HFFc6 (cell line): ENCODE data around the gene OR56B1. TPM values are rescaled to one million over a fixed set of nuclear protein-coding genes. Genes with fewer than 3 reads are reported as not detected.
A peak's percentile ranks its signal among the peaks of the same experiment; 100 is the strongest.
"Not testable (repeated sequence)": the region's sequence is repeated elsewhere in the genome, so short reads cannot be mapped to it uniquely, and the experiment has no call there.

Source experiments
- DNase-seq: peaks from one replicate; pipeline ENCODE4 v3.0.0-alpha.2; 2018
- H3K27ac Mint-ChIP-seq: 2 replicates; pipeline ENCODE4 v1.8.0; 2020; ENCODE audit warnings: mild to moderate bottlenecking, mixed read lengths
- H3K27me3 Mint-ChIP-seq: 2 replicates; pipeline ENCODE4 v1.8.0; 2021; ENCODE audit warnings: mild to moderate bottlenecking, moderate library complexity, mixed read lengths; ENCODE audit not compliant: insufficient read depth
- H3K36me3 Mint-ChIP-seq: 2 replicates; pipeline ENCODE4 v1.8.0; 2021; ENCODE audit warnings: low read depth, mixed read lengths
- H3K4me1 Mint-ChIP-seq: 2 replicates; pipeline ENCODE4 v1.8.0; 2020; ENCODE audit warnings: low read depth, mixed read lengths
- H3K4me3 Mint-ChIP-seq: 2 replicates; pipeline ENCODE4 v1.8.0; 2020; ENCODE audit warnings: mild to moderate bottlenecking, moderate library complexity, mixed read lengths
- H3K9me3 Mint-ChIP-seq: 2 replicates; pipeline ENCODE4 v1.8.0; 2020; ENCODE audit warnings: mild to moderate bottlenecking, mixed read lengths
- long read RNA-seq: library from polyadenylated mRNA; unstranded; transcript quantifications from one replicate; pipeline ENCODE4 v2.0.0, GENCODE V29; 2019
- total RNA-seq, 6 experiments: library from RNA; stranded (reverse); fragmentation: NEBNext Ultra II Directional; extraction: Animal tissue kit (Norgen Biotek cat#: 25700); gene quantifications; 2 replicates in 1 of 6; 3 replicates in 5 of 6; pipeline ENCODE4 v1.2.3, GENCODE V29; 2021
- TF ChIP-seq, protein P1 (sequence below): fragments of 200-600 bp; sonication (generic); IDR thresholded peaks from 2 replicates; pipeline ENCODE4 v1.5.0; 2021; ENCODE audit warnings: antibody characterized with exemption, mild to moderate bottlenecking

OR56B1 gene, protein sequence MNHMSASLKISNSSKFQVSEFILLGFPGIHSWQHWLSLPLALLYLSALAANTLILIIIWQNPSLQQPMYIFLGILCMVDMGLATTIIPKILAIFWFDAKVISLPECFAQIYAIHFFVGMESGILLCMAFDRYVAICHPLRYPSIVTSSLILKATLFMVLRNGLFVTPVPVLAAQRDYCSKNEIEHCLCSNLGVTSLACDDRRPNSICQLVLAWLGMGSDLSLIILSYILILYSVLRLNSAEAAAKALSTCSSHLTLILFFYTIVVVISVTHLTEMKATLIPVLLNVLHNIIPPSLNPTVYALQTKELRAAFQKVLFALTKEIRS
- total RNA-seq, result not detected
- long read RNA-seq, result 0 reads

DNA sequence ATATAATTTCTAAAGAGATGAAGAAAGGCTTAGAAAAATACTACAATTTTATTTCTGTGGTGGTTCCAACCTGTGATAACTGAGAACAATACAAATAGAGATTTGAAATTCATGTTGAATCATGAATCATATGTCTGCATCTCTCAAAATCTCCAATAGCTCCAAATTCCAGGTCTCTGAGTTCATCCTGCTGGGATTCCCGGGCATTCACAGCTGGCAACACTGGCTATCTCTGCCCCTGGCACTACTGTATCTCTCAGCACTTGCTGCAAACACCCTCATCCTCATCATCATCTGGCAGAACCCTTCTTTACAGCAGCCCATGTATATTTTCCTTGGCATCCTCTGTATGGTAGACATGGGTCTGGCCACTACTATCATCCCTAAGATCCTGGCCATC, at the start of gene OR56B1:
Gene OR56B1 (plus strand): TSS at position 53 of the 400 bp plus-strand sequence. CDS start 69 bp downstream, at position 122.
- no peaks in the 10 kb centered on the region for H3K36me3 Mint-ChIP-seq
- H3K4me1 Mint-ChIP-seq, result peaks cover 25% of the 10 kb centered on the region
- H3K4me3 Mint-ChIP-seq, result no peak within 1 kb of the TSS
- H3K27ac Mint-ChIP-seq, result no peak within 1 kb of the TSS
- H3K27me3 Mint-ChIP-seq, result peaks cover 1% of the 10 kb centered on the region; the same call in 1 of the 2 replicates
- DNase-seq, result no peak
- H3K9me3 Mint-ChIP-seq, result peaks cover 2% of the 10 kb centered on the region; the same call in 1 of the 2 replicates
- TF ChIP-seq, protein P1, sequence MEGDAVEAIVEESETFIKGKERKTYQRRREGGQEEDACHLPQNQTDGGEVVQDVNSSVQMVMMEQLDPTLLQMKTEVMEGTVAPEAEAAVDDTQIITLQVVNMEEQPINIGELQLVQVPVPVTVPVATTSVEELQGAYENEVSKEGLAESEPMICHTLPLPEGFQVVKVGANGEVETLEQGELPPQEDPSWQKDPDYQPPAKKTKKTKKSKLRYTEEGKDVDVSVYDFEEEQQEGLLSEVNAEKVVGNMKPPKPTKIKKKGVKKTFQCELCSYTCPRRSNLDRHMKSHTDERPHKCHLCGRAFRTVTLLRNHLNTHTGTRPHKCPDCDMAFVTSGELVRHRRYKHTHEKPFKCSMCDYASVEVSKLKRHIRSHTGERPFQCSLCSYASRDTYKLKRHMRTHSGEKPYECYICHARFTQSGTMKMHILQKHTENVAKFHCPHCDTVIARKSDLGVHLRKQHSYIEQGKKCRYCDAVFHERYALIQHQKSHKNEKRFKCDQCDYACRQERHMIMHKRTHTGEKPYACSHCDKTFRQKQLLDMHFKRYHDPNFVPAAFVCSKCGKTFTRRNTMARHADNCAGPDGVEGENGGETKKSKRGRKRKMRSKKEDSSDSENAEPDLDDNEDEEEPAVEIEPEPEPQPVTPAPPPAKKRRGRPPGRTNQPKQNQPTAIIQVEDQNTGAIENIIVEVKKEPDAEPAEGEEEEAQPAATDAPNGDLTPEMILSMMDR, result no peak

DNA sequence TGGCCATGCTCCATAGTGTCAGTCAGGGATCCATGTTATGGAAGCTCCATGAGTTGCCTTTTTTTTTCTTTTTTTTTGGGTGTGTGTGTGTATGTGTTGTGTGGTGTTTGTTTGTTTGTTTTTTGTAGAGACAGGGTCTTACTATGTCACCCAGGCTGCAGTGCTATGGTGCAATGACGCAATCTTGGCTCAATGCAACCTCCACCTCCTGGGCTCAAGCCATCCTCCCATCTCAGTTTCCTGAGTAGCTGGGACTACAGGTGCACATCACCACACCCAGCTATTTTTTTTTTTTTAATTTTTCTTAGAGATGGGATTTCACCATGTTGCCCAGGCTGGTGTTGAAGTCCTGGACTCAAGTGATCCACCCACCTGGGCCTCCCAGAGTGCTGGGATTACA, 47.8 kb upstream of the OR56B1 start:
- Mint-ChIP-seq H3K4me1 (peaks cover 63% of the 10 kb centered on the region), H3K27ac (peak overlapping the region; percentile 97), H3K4me3 (no peak overlapping the region), H3K36me3 (peaks cover 27% of the 10 kb centered on the region), H3K9me3 (no peaks in the 10 kb centered on the region), H3K27me3 (no peaks in the 10 kb centered on the region)
- TF ChIP-seq, protein P1, result no peak
- DNase-seq, result no peak

DNA sequence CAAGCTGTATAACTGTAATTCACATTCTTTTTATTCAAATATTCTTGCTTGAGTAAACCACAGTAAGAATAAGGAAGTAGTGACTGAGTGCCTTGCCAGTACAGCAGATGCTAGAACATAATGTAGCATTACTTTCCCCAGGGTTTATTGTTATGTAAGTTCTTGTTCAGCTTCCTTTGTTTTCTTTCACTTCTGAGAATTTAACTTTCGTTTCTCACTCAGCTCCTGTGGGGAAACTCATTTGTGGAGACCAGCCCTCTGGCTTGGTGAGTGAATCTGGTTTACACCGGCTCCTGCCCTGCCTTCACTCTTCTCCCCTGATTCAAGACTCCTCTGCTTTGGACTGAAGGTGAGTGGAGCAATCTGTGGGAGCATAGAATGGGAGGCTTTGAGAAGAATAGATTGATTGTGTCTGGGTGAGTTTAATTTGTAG, 46.7 kb upstream of the OR56B1 start, which contains the start of gene TRIM22:
Gene TRIM22 (plus strand): TSS at position 240 of the 433 bp plus-strand sequence. CDS start 6,443 bp downstream, outside the sequence.
- peak; percentile 55 for DNase-seq
- peaks cover 30% of the 10 kb centered on the region for H3K36me3 Mint-ChIP-seq
- H3K4me1 Mint-ChIP-seq, result peaks cover 64% of the 10 kb centered on the region
- H3K27ac Mint-ChIP-seq, result peak within 1 kb of the TSS; percentile 97
- H3K27me3 Mint-ChIP-seq, result no peaks in the 10 kb centered on the region
- TF ChIP-seq, protein P1, result no peak
- no peaks in the 10 kb centered on the region for H3K9me3 Mint-ChIP-seq
- H3K4me3 Mint-ChIP-seq, result peak within 1 kb of the TSS; percentile 94

DNA sequence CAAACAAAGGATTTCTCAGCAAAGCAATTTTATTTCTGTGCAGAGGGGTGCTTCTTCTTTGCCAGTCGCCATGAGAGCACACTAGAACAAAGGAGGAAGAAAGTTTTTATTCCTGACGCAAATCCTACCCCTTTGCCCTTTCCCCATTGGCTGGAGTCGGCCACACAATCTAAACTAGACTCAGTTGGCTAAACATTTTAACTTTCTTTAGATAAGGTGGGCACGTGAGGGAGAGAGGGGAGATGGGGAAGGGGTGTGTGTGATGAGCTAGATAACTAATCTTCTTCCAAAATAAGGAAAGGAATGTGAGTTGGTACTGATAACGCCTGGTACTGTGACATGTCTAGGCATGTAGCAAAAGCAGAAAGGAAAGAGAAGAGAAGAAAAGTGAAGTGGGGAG, 46.0 kb upstream of the OR56B1 start:
- TF ChIP-seq, protein P1, result no peak
- Mint-ChIP-seq H3K4me3 (peak overlapping the region; percentile 94), H3K27ac (peak overlapping the region; percentile 97), H3K27me3 (no peaks in the 10 kb centered on the region), H3K36me3 (peaks cover 36% of the 10 kb centered on the region), H3K9me3 (no peaks in the 10 kb centered on the region), H3K4me1 (peaks cover 64% of the 10 kb centered on the region)
- DNase-seq, result no peak

DNA sequence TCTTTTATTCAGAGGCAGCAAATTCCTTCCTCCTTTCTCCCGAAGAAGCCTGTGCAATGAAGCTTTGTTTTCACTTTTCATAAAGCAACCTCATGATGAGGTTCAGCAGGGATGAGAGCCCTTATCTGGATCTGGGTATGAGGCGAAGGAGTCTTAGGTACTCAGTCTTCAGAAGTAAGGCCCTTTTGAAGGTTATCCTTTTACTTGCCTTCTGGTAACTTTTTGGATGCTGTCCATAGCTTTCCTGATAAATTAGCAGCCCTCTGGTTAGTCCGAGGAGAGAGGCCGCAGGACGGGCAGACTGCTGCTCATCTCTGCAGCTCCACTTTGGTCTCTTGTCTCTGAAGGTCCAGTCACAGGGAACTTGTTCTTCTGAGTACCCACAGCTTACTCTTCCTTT, 45.5 kb upstream of the OR56B1 start:
- Mint-ChIP-seq H3K27me3 (no peaks in the 10 kb centered on the region), H3K9me3 (no peaks in the 10 kb centered on the region), H3K27ac (peak overlapping the region; percentile 97), H3K4me3 (peak overlapping the region; percentile 94), H3K36me3 (peaks cover 38% of the 10 kb centered on the region), H3K4me1 (peaks cover 63% of the 10 kb centered on the region)
- TF ChIP-seq, protein P1, result no peak
- DNase-seq, result no peak

DNA sequence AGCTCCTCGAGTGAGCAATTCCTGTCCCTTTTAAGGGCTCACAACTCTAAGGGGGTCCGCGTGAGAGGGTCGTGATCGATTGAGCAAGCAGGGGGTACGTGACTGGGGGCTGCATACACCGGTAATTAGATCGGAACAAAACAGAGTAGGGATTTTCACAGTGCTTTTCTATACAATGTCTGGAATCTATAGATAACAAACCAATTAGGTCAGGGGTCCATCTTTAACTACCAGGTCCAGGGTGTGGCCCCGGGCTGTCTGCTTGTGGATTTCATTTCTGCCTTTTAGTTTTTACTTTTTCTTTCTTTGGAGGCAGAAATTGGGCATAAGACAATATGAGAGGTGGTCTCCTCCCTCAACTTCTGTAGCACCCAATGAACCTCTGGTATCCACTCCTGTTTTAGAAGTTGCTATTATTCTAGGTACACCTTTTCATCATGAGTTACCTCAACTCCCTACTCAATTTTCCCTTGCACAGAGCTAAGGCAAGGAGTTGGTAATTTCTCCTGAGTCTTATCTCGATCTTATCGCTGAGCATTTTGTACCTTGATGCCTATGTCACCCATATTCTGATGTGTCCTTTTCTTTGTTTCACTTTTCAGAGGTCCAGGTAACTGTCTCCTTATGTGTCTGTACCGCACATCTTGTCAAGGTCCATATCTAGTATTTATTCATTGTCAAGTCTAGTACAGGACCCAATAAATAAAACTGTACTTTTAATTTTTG, 44.8 kb upstream of the OR56B1 start:
- H3K9me3 Mint-ChIP-seq, H3K27me3 Mint-ChIP-seq, DNase-seq: not testable (repeated sequence)
- peak overlapping the region; percentile 94 for H3K4me3 Mint-ChIP-seq
- H3K36me3 Mint-ChIP-seq, result peaks cover 42% of the 10 kb centered on the region
- peak overlapping the region; percentile 97 for H3K27ac Mint-ChIP-seq
- H3K4me1 Mint-ChIP-seq, result peaks cover 66% of the 10 kb centered on the region
